Stimulated activated CD8-positive, alpha-beta memory T cell treated with anti-CD3 and anti-CD28 coated beads, Interleukin-12 subunit alpha, Interleukin-12 subunit beta, amount 100 ng/mL, for 1 hour (primary cell): ENCODE results near the gene PHYH.
"Not testable (repeated sequence)": the region's sequence is repeated elsewhere in the genome, so short reads cannot be mapped to it uniquely, and the experiment has no call there.

Source experiments
- DNase-seq: peaks from one replicate; pipeline ENCODE4 v3.0.0-alpha.2; 2020; ENCODE audit warnings: low read depth

PHYH gene

GRCh38 chr10:13271552-13272163 is 28.2 kb downstream of the PHYH start:
- peak; percentile 25 for DNase-seq

GRCh38 chr10:13270877-13271551 is 28.9 kb downstream of the PHYH start:
- DNase-seq = no peak

GRCh38 chr10:13268841-13269240 is 31.0 kb downstream of the PHYH start:
- DNase-seq = no peak

GRCh38 chr10:13268310-13268709 is 31.6 kb downstream of the PHYH start:
- no peak for DNase-seq

GRCh38 chr10:13263591-13263990 is 36.3 kb downstream of the PHYH start:
- DNase-seq = no peak

- DNase-seq = no peak
These were observed 37.4 kb downstream of the PHYH start for GRCh38 chr10:13262433-13262832.

- DNase-seq = no peak
These were observed 42.2 kb downstream of the PHYH start for GRCh38 chr10:13257621-13258140.

GRCh38 chr10:13256627-13257026 is 43.2 kb downstream of the PHYH start:
- no peak for DNase-seq

- no peak for DNase-seq
These were observed 46.1 kb downstream of the PHYH start for GRCh38 chr10:13253726-13254125.

- no peak for DNase-seq
These were observed 52.1 kb downstream of the PHYH start for GRCh38 chr10:13247784-13248183.

- no peak for DNase-seq
These were observed 52.6 kb downstream of the PHYH start for GRCh38 chr10:13247246-13247645.

- DNase-seq = not testable (repeated sequence)
These were observed 57.6 kb downstream of the PHYH start for GRCh38 chr10:13242260-13242659.

- DNase-seq = no peak
These were observed 58.3 kb downstream of the PHYH start for GRCh38 chr10:13241613-13242012.

- DNase-seq = no peak
These were observed 59.9 kb downstream of the PHYH start for GRCh38 chr10:13239923-13240322.

GRCh38 chr10:13238271-13239077 is 61.4 kb downstream of the PHYH start:
- no peak for DNase-seq

- no peak for DNase-seq
These were observed 63.2 kb downstream of the PHYH start for GRCh38 chr10:13236638-13237037.

GRCh38 chr10:13234736-13235135 is 65.1 kb downstream of the PHYH start:
- DNase-seq = not testable (repeated sequence)

- no peak for DNase-seq
These were observed 65.7 kb downstream of the PHYH start, which contains the start of gene UCMA for GRCh38 chr10:13234172-13234571. TSS of gene UCMA (minus strand) at chr10:13234374. CDS start at chr10:13234258, 116 bp downstream.

GRCh38 chr10:13233358-13233757 is 66.5 kb downstream of the PHYH start:
- no peak for DNase-seq

GRCh38 chr10:13231808-13232207 is 68.1 kb downstream of the PHYH start:
- no peak for DNase-seq

- no peak for DNase-seq
These were observed 68.7 kb downstream of the PHYH start for GRCh38 chr10:13231190-13231589.
